ENCODE data around the gene ULK1. TPM values are rescaled to one million over a fixed set of nuclear protein-coding genes. Genes with fewer than 3 reads are reported as not detected.

Gene ULK1
- polyA plus RNA-seq, 1 donor from 2014 or later: 19.0 TPM

DNA sequence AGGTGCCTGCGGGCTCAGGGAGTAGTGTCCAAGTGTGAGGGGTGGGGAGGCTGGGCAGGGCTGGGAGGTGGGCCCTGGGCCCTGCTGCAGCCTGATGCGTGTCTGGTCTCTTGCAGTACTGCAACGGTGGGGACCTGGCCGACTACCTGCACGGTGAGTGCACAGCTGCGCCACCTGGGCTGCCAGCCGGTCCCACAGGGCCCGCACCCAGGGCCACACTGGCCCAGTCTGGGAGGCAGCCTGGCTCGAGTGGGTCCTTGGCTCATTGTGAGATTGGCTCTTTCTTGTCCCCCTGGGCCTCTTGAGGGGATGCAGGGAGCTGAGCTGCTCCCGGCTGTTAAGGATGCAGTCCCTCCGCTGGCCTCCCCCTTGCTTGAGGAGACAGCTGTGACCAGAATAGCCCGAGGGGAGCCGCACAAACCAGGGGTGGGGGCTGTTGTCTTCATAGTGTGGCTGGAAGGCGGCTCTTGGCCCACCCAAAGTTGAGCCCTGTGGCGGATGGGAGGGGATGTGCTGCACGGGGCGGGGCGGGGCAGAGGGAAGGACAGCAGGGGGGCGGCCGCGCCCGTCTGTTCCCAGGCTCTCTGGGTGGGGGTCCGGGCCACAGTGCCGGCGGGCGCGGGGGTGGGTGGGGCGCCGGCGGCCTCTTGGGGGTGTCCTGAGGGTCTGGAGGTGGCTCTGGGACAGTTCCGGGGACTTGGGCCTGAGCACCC is 13.1 kb downstream of the ULK1 start:
- no peaks in the 10 kb centered on the region for H3K27me3 ChIP-seq (ENCODE audit: insufficient read depth, low read depth, low read length)
- no peaks in the 10 kb centered on the region for H3K9me2 ChIP-seq (ENCODE audit: insufficient read depth, low read length)
- no peak overlapping the region for H3K4me3 ChIP-seq (ENCODE audit: low read length)
- H3F3A ChIP-seq (ENCODE audit: insufficient read depth, low read length, poor library complexity, severe bottlenecking): no peaks in the 10 kb centered on the region
- H2AFZ ChIP-seq (ENCODE audit: low read depth, low read length): no peak overlapping the region
- peaks cover 16% of the 10 kb centered on the region for H3K79me2 ChIP-seq (replicated peaks; ENCODE audit: insufficient read depth, low read length)
- H4K20me1 ChIP-seq (ENCODE audit: insufficient read depth): peaks cover 13% of the 10 kb centered on the region
- H3K9me3 ChIP-seq (ENCODE audit: low read length): no peaks in the 10 kb centered on the region
- H3K9ac ChIP-seq (ENCODE audit: low read length): no peak overlapping the region
- no peaks in the 10 kb centered on the region for H3K36me3 ChIP-seq (ENCODE audit: insufficient read depth, low read length)
- no peak overlapping the region for H3K4me2 ChIP-seq (ENCODE audit: low read length)
- no peak for TF ChIP-seq EZH2 (IDR thresholded peaks at IDR 0.05; ENCODE audit: borderline replicate concordance, insufficient read depth, low read length, poor library complexity, severe bottlenecking)
- TF ChIP-seq TAF1 (IDR thresholded peaks at IDR 0.05; ENCODE audit: low read depth): no peak
- TF ChIP-seq EP300 (conservative IDR thresholded peaks at IDR 0.05; ENCODE audit: poor library complexity, severe bottlenecking): no peak
- no peak for TF ChIP-seq MXI1 (conservative IDR thresholded peaks at IDR 0.05; ENCODE audit: poor library complexity, severe bottlenecking)
- TF ChIP-seq SMC3 (conservative IDR thresholded peaks at IDR 0.05; ENCODE audit: poor library complexity): no peak
- TF ChIP-seq RAD21 (conservative IDR thresholded peaks at IDR 0.05): no peak
- TF ChIP-seq REST (IDR thresholded peaks at IDR 0.05; ENCODE audit: borderline replicate concordance): no peak
- TF ChIP-seq POLR2AphosphoS5 (IDR thresholded peaks at IDR 0.05): no peak
- TF ChIP-seq, protein P1, sequence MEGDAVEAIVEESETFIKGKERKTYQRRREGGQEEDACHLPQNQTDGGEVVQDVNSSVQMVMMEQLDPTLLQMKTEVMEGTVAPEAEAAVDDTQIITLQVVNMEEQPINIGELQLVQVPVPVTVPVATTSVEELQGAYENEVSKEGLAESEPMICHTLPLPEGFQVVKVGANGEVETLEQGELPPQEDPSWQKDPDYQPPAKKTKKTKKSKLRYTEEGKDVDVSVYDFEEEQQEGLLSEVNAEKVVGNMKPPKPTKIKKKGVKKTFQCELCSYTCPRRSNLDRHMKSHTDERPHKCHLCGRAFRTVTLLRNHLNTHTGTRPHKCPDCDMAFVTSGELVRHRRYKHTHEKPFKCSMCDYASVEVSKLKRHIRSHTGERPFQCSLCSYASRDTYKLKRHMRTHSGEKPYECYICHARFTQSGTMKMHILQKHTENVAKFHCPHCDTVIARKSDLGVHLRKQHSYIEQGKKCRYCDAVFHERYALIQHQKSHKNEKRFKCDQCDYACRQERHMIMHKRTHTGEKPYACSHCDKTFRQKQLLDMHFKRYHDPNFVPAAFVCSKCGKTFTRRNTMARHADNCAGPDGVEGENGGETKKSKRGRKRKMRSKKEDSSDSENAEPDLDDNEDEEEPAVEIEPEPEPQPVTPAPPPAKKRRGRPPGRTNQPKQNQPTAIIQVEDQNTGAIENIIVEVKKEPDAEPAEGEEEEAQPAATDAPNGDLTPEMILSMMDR (IDR thresholded peaks at IDR 0.05; ENCODE audit: poor library complexity, severe bottlenecking): no peak
- no peak overlapping the region for H3K27ac ChIP-seq (ENCODE audit: low read length)

- Histone ChIP-seq H3K9me2 (ENCODE audit: insufficient read depth, low read length) (no peaks in the 10 kb centered on the region), H4K20me1 (ENCODE audit: insufficient read depth) (peaks cover 9% of the 10 kb centered on the region), H3K79me2 (replicated peaks; ENCODE audit: insufficient read depth, low read length) (peaks cover 12% of the 10 kb centered on the region), H3K4me2 (ENCODE audit: low read length) (no peak overlapping the region), H3K27me3 (ENCODE audit: insufficient read depth, low read depth, low read length) (no peaks in the 10 kb centered on the region), H3K9ac (ENCODE audit: low read length) (no peak overlapping the region), H3K36me3 (ENCODE audit: insufficient read depth, low read length) (no peaks in the 10 kb centered on the region), H2AFZ (ENCODE audit: low read depth, low read length) (no peak overlapping the region), H3F3A (ENCODE audit: insufficient read depth, low read length, poor library complexity, severe bottlenecking) (no peaks in the 10 kb centered on the region), H3K27ac (ENCODE audit: low read length) (no peak overlapping the region), H3K4me3 (ENCODE audit: low read length) (no peak overlapping the region), H3K9me3 (ENCODE audit: low read length) (no peaks in the 10 kb centered on the region)
- TF ChIP-seq REST (IDR thresholded peaks at IDR 0.05; ENCODE audit: borderline replicate concordance): no peak
- no peak for TF ChIP-seq MXI1 (conservative IDR thresholded peaks at IDR 0.05; ENCODE audit: poor library complexity, severe bottlenecking)
- TF ChIP-seq TAF1 (IDR thresholded peaks at IDR 0.05; ENCODE audit: low read depth): no peak
- TF ChIP-seq, protein P1 (IDR thresholded peaks at IDR 0.05; ENCODE audit: poor library complexity, severe bottlenecking): no peak
Measured at GRCh38 chr12:131908092-131909080, 14.0 kb downstream of the ULK1 start.
